ENCODE results near the gene PREX1.

DNA sequence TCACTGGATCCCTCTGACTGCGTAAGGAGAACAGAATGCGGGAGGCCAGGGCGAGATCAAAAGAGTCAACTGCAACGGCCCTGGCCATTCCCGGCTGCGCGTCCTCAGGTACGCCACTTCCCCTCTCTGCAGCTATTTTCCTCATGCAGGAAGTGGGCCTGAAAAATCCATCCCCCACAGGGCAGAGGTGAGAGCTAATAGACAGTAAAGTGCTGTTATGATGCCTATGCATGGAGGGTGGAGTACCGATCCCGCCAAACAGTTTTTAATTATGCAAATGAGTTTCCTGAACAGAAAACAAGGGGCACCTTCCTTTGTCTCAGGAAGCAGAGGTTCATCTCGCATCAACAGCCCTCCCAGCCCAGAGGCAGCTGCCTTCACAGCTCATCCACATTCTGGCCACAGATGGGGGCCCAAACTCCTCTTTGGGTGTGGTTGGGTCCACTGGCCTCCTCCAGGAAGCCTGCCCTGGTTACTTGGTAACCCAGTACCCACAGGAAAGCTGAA lies 9.3 kb downstream of the PREX1 start:
- no peak for TF ChIP-seq ZNF274 (IDR thresholded peaks at IDR 0.05; ENCODE audit: low read depth, low read length)
- TF ChIP-seq YY1 (IDR thresholded peaks at IDR 0.05; ENCODE audit: insufficient read depth, insufficient read length), result no peak
- no peak for TF ChIP-seq SUZ12 (IDR thresholded peaks at IDR 0.05; ENCODE audit: extremely low read depth, insufficient read depth, insufficient read length)

Data from NT2/D1 (cell line).